ENCODE measurements around the gene TRIM72. TPM values are rescaled to one million over a fixed set of nuclear protein-coding genes. Genes with fewer than 3 reads are reported as not detected.

Gene TRIM72
- total and polyA plus RNA-seq, 9 of the 15 experiments (the other 6 are each of a cell fraction or from before 2014, with no cell fraction given) = under 0.01 TPM; not detected in 8

GRCh38 chr16:31202414-31203375, 11.2 kb upstream of the TRIM72 start, which contains the start of gene PYCARD:
Gene PYCARD, minus strand, starts transcription at chr16:31202760. Its CDS starts 70 bp downstream, at chr16:31202690.
- peak within 1 kb of the TSS; percentile 45 for H3K4me3 ChIP-seq
- ChIA-PET CTCF (ENCODE audit: low intra/inter-chr PET ratio) (no interaction called here), POLR2A (interaction anchor here (0.6 to 3.1 kb wide), 13 partner anchors 8 to 200 kb away, joined by 3 to 18 read pairs (median 4); partner anchors contain the start of genes FUS, PYDC1 and TRIM72)
- H3K27ac ChIP-seq (ENCODE audit: extremely low read depth, low read depth, low read length) = no peak within 1 kb of the TSS; the same call in 2 of the 3 replicates
- peaks cover 15% of the 10 kb centered on the region for H4K20me1 ChIP-seq (replicated peaks; ENCODE audit: control insufficient read depth, insufficient read depth, low read length)
- peak; percentile 22 for ATAC-seq
- 38% methylated on average over 46 of the region's 69 CpGs for WGBS (ENCODE audit: insufficient coverage, low coverage, missing lambda C conversion rate)
- H3K9me3 ChIP-seq (replicated peaks; ENCODE audit: control insufficient read depth, insufficient read depth, low read depth, low read length) = no peaks in the 10 kb centered on the region
- peaks cover 6% of the 10 kb centered on the region; the same call in 2 of the 3 replicates for H3K36me3 ChIP-seq (ENCODE audit: control insufficient read depth, insufficient read depth, low read length)
- no TSS peak for BruUV-seq (replicated peaks)
- no peaks in the 10 kb centered on the region for H3K9me1 ChIP-seq (ENCODE audit: control insufficient read depth, insufficient read depth, low read length)
- DNase-seq (ENCODE audit: extremely low read depth in 1 of 4, low spot score in 3 of 4) = peak; percentile 41 to 59 (median 57)
- peak within 1 kb of the TSS; percentile 13 to 91; a peak in 3 of 4 replicates for H3K9ac ChIP-seq (ENCODE audit: insufficient read depth in 1 of 2, low read depth in 2 of 2, low read length in 2 of 2)
- FAIRE-seq = no peak
- in situ Hi-C loops (cut with MboI) (loop anchor here (5.0 kb wide), 1 partner anchor 90 kb away; no protein-coding TSS in a partner anchor), intact Hi-C loops (cut with micrococcal nuclease) (loop anchor here (5.0 to 10.0 kb wide), 2 partner anchors 180 to 662 kb away; no protein-coding TSS in a partner anchor)
- H3K79me2 ChIP-seq (ENCODE audit: control insufficient read depth, insufficient read depth, low read length) = no peaks in the 10 kb centered on the region
- peak within 1 kb of the TSS; percentile 77 for H3K4me2 ChIP-seq (ENCODE audit: insufficient read depth, low read length)
- peak within 1 kb of the TSS; percentile 84 for H2AFZ ChIP-seq (ENCODE audit: low read depth, low read length)
- peaks cover 0 to 6% of the 10 kb centered on the region in 2 experiments; a peak in 2 of 5 replicates for H3K27me3 ChIP-seq (ENCODE audit: control insufficient read depth in 2 of 2, insufficient read depth in 2 of 2, low read length in 2 of 2)
- H3K4me1 ChIP-seq (replicated peaks in 1 of 2; ENCODE audit: control insufficient read depth in 2 of 2, insufficient read depth in 2 of 2, low read length in 2 of 2) = peaks cover 20 to 33% of the 10 kb centered on the region in 2 experiments
- TF ChIP-seq L3MBTL2 (IDR thresholded peaks at IDR 0.05) (peak; percentile 45; the same call in 1 of the 2 replicates), GABPB1 (CRISPR knock-in tag; IDR thresholded peaks at IDR 0.05) (peak; percentile 8; the same call in 1 of the 2 replicates), RBM22 (IDR thresholded peaks at IDR 0.05; ENCODE audit: low read depth, low read length, poor library complexity, severe bottlenecking) (peak; percentile 68), E2F6 (IDR thresholded peaks at IDR 0.05; ENCODE audit: borderline replicate concordance in 1 of 2, extremely low read depth in 1 of 2, insufficient read depth in 1 of 2, insufficient read length in 1 of 2, low read depth in 1 of 2, low read length in 1 of 2, poor library complexity in 1 of 2, severe bottlenecking in 1 of 2) (peak; percentile 21 to 39), SMAD4 (CRISPR knock-in tag; conservative IDR thresholded peaks at IDR 0.05) (0 out of 2 replicates have a peak, but pooled peaks have one; percentile 13), GABPA (tag; conservative IDR thresholded peaks at IDR 0.05; ENCODE audit: low read depth) (peak; percentile 58), MLX (CRISPR knock-in tag; conservative IDR thresholded peaks at IDR 0.05) (no peak), CBX1 (IDR thresholded peaks at IDR 0.05; ENCODE audit: low read depth) (no peak), YY1 (IDR thresholded peaks at IDR 0.05; ENCODE audit: borderline replicate concordance in 1 of 3, control insufficient read depth in 1 of 3, extremely low read depth in 1 of 3, insufficient read depth in 3 of 3, insufficient read length in 1 of 3, insufficient replicate concordance in 2 of 3, low read depth in 1 of 3, low read length in 2 of 3) (peak in 1 of 3 experiments; percentile 45), RB1 (IDR thresholded peaks at IDR 0.05; ENCODE audit: low read depth) (peak; percentile 15; the same call in 1 of the 2 replicates), ELF1 (tag; IDR thresholded peaks at IDR 0.05) (0 out of 2 replicates have a peak, but pooled peaks have one; percentile 0)
- TF ChIP-seq, protein P1, sequence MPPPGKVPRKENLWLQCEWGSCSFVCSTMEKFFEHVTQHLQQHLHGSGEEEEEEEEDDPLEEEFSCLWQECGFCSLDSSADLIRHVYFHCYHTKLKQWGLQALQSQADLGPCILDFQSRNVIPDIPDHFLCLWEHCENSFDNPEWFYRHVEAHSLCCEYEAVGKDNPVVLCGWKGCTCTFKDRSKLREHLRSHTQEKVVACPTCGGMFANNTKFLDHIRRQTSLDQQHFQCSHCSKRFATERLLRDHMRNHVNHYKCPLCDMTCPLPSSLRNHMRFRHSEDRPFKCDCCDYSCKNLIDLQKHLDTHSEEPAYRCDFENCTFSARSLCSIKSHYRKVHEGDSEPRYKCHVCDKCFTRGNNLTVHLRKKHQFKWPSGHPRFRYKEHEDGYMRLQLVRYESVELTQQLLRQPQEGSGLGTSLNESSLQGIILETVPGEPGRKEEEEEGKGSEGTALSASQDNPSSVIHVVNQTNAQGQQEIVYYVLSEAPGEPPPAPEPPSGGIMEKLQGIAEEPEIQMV (tag; conservative IDR thresholded peaks at IDR 0.05; ENCODE audit: low read depth) = peak; percentile 81
- TF ChIP-seq, protein P2, sequence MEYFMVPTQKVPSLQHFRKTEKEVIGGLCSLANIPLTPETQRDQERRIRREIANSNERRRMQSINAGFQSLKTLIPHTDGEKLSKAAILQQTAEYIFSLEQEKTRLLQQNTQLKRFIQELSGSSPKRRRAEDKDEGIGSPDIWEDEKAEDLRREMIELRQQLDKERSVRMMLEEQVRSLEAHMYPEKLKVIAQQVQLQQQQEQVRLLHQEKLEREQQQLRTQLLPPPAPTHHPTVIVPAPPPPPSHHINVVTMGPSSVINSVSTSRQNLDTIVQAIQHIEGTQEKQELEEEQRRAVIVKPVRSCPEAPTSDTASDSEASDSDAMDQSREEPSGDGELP (CRISPR knock-in tag; IDR thresholded peaks at IDR 0.05; ENCODE audit: borderline replicate concordance) = 0 out of 2 replicates have a peak, but pooled peaks have one; percentile 7

Measured in K562 (cell line).